ENCODE data around the gene SLC13A4. TPM values are rescaled to one million over a fixed set of nuclear protein-coding genes. Genes with fewer than 3 reads are reported as not detected.
A peak's percentile ranks its signal among the peaks of the same experiment; 100 is the strongest.

Gene SLC13A4
- total and polyA plus RNA-seq, 7 donors = 0.01 to 0.08 (median 0.03) TPM; not detected in 4

DNA sequence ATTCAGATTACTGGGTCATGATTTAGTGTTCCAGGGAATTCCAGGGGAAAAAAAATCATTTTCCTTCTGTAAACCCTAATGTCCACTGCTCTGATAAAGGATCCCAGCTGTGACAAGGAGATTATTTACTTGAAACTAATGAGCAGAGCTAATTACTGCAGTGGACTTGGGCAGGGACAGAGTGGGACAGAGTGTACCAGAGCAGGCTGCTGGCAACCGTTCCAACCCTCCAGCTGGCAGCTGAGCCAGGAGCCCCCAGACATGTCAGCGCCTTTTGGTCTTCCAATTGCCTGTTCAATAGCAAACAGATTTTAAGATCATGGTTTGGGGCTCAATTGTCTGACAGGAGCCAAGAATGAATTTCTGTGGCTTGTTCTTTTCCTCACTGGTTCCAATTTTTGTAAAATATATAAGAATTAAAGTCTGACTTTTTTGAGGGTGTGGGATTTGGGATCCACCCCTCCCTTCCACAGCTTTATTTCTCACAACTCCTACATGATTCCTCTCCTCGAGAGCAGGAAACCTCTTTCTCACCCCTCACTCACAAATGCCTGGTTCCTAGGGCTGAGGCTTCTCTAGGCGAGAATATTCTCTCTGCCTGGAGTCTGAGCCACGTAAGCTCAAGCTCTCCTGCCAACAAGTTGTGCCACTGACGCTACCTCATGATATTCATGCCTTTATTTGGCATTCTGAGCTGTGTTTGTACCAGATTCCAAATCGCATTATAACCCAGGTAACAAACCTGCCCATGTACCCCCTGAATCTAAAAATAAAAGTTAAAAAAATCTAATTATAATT, 41.2 kb upstream of the SLC13A4 start:
- H3K4me3 ChIP-seq = no peak overlapping the region
- H3K9me3 ChIP-seq = no peaks in the 10 kb centered on the region
- DNase-seq = no peak
- peak in 3 of 4 donors; percentile 32 to 65 (median 59) for ATAC-seq
- intact Hi-C loops (cut with DNase I) = no loop called here
- 33 to 49% (median 35%) methylated on average over 7 of the region's 7 CpGs for WGBS, 3 donors
- TF ChIP-seq, protein P1, sequence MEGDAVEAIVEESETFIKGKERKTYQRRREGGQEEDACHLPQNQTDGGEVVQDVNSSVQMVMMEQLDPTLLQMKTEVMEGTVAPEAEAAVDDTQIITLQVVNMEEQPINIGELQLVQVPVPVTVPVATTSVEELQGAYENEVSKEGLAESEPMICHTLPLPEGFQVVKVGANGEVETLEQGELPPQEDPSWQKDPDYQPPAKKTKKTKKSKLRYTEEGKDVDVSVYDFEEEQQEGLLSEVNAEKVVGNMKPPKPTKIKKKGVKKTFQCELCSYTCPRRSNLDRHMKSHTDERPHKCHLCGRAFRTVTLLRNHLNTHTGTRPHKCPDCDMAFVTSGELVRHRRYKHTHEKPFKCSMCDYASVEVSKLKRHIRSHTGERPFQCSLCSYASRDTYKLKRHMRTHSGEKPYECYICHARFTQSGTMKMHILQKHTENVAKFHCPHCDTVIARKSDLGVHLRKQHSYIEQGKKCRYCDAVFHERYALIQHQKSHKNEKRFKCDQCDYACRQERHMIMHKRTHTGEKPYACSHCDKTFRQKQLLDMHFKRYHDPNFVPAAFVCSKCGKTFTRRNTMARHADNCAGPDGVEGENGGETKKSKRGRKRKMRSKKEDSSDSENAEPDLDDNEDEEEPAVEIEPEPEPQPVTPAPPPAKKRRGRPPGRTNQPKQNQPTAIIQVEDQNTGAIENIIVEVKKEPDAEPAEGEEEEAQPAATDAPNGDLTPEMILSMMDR (IDR thresholded peaks at IDR 0.05) = no peak
- no peaks in the 10 kb centered on the region for H3K27me3 ChIP-seq (ENCODE audit: insufficient read depth in 3 of 3, low read length in 2 of 3)
- H3K4me1 ChIP-seq = peaks cover 3% of the 10 kb centered on the region
- H3K36me3 ChIP-seq (ENCODE audit: insufficient read depth in 1 of 2, low read depth in 1 of 2) = no peaks in the 10 kb centered on the region
- no peak overlapping the region for H3K27ac ChIP-seq

DNA sequence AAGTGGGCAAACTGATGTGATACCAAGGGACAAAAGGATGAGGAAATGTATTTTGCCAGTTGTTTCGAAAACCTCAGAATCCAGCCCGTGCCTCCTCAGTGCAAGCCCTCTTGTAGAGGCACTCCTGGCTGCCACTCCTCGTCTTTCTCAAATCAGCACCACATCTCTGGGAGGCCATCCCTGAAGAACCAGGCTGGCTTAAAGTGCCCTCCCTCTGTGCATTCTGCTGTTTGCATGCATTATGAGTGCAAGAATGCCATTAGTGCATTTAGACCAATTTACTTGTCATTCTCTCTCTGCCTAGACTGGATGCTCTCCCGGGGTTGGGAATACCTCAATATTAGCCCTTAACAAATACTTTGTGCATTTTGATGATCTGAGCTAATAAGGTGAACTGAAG, 40.5 kb upstream of the SLC13A4 start:
- DNase-seq = no peak
- H3K27ac ChIP-seq = no peak overlapping the region
- peak in 1 of 4 donors; percentile 30 for ATAC-seq
- TF ChIP-seq, protein P1 (IDR thresholded peaks at IDR 0.05) = no peak
- H3K27me3 ChIP-seq (ENCODE audit: insufficient read depth in 3 of 3, low read length in 2 of 3) = no peaks in the 10 kb centered on the region
- intact Hi-C loops (cut with DNase I) = no loop called here
- 37 to 56% (median 47%) methylated on average over 4 of the region's 4 CpGs for WGBS, 3 donors
- no peaks in the 10 kb centered on the region for H3K9me3 ChIP-seq
- H3K36me3 ChIP-seq (ENCODE audit: insufficient read depth in 1 of 2, low read depth in 1 of 2) = no peaks in the 10 kb centered on the region
- H3K4me3 ChIP-seq = no peak overlapping the region
- H3K4me1 ChIP-seq = no peaks in the 10 kb centered on the region

DNA sequence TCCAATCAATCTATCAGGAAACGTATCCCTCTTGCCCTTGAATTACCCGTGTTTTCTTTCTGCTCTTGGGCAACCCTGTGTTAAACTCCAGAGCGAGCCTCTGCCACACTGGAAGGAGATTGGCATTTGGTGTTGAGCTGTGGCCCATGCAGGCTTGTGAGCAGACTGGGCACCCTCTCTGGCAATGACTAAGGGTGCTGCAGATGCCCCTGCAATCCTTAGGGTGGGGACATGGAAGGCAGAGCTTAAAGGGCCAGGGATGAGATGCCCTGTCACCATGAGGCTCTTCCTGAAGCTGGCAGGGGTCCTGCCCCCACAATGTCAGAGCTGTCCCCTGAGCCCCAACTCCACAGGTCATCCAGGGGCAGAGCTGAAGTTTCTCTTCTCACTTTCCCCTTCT, 40.1 kb upstream of the SLC13A4 start:
- Histone ChIP-seq H3K36me3 (ENCODE audit: insufficient read depth in 1 of 2, low read depth in 1 of 2) (no peaks in the 10 kb centered on the region), H3K4me3 (no peak overlapping the region), H3K9me3 (no peaks in the 10 kb centered on the region), H3K27me3 (ENCODE audit: insufficient read depth in 3 of 3, low read length in 2 of 3) (no peaks in the 10 kb centered on the region), H3K27ac (no peak overlapping the region), H3K4me1 (no peaks in the 10 kb centered on the region)
- TF ChIP-seq, protein P1 (IDR thresholded peaks at IDR 0.05) = no peak
- peak in 3 of 4 donors; percentile 29 to 75 (median 70) for ATAC-seq
- WGBS, 3 donors = 37 to 51% (median 44%) methylated on average over 3 of the region's 3 CpGs
- no peak for DNase-seq
- intact Hi-C loops (cut with DNase I) = no loop called here

DNA sequence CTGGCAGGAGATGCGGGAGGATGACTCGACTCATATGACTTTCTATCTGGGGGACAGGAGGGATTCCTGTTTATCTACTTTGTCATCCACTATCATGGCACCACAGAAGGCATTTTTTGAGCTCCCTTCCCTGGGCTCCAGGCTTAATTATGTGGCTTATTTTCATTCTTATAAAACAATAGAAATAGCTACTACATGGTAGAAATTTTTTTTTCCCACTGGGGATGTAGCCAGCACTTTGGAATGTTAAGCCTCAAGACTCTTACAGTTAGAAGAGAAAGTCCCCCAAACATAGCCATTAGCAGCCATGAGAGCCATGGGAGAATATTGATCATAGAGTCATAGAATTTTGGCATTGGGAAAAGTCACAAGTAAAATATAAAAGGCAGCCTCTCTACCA, 35.3 kb upstream of the SLC13A4 start:
- Histone ChIP-seq H3K4me3 (no peak overlapping the region), H3K9me3 (no peaks in the 10 kb centered on the region), H3K27me3 (ENCODE audit: insufficient read depth in 3 of 3, low read length in 2 of 3) (peaks cover 0 to 5% (median 0%) of the 10 kb centered on the region in 3 donors), H3K4me1 (no peaks in the 10 kb centered on the region), H3K36me3 (ENCODE audit: insufficient read depth in 1 of 2, low read depth in 1 of 2) (no peaks in the 10 kb centered on the region), H3K27ac (no peak overlapping the region)
- ATAC-seq (no peak), DNase-seq (no peak)
- TF ChIP-seq, protein P1 (IDR thresholded peaks at IDR 0.05) = no peak
- 81 to 92% (median 82%) methylated on average over 2 of the region's 2 CpGs for WGBS, 3 donors
- intact Hi-C loops (cut with DNase I) = no loop called here
